GM23338 (cell line): ENCODE data around the gene FAP. TPM values are rescaled to one million over a fixed set of nuclear protein-coding genes. Genes with fewer than 3 reads are reported as not detected.
A peak's percentile ranks its signal among the peaks of the same experiment; 100 is the strongest.

Source experiments
- ATAC-seq: fragments of 200-7000 bp; cut with Tn5 transposase; 3 replicates; pipeline ENCODE4 v1.9.1; 2020
- DNase-seq: peaks from one replicate; pipeline ENCODE4 v3.0.0-alpha.2; 2015; ENCODE audit warnings: low spot score
- H2AFZ ChIP-seq: fragments of 200-600 bp; sonication (generic); 2 replicates; pipeline ENCODE4 v1.8.0; 2016; ENCODE audit warnings: antibody characterized with exemption, mild to moderate bottlenecking, moderate library complexity
- H3F3A ChIP-seq: fragments of 200-600 bp; sonication (generic); replicated peaks from 2 replicates; pipeline ENCODE4 v1.8.0; 2017; ENCODE audit warnings: antibody characterized with exemption, mixed run types, low read depth
- H3K27ac ChIP-seq: fragments of 200-600 bp; sonication (generic); 2 replicates; pipeline ENCODE4 v1.6.1; 2016; ENCODE audit warnings: low read depth
- H3K27me3 ChIP-seq: fragments of 200-600 bp; sonication (generic); 2 replicates; pipeline ENCODE4 v1.8.0; 2016; ENCODE audit warnings: mild to moderate bottlenecking, mixed run types, moderate library complexity; ENCODE audit not compliant: insufficient read depth
- H3K36me3 ChIP-seq: fragments of 200-600 bp; sonication (generic); 2 replicates; pipeline ENCODE4 v1.8.0; 2016; ENCODE audit warnings: mild to moderate bottlenecking; ENCODE audit not compliant: insufficient read depth
- H3K4me1 ChIP-seq: fragments of 200-600 bp; sonication (generic); 2 replicates; pipeline ENCODE4 v1.8.0; 2016; ENCODE audit warnings: mild to moderate bottlenecking, moderate library complexity; ENCODE audit not compliant: insufficient read depth
- H3K4me2 ChIP-seq: fragments of 200-600 bp; sonication (generic); 2 replicates; pipeline ENCODE4 v1.7.1; 2017; ENCODE audit warnings: mixed run types
- H3K4me3 ChIP-seq: fragments of 200-600 bp; sonication (generic); 2 replicates; pipeline ENCODE4 v1.6.1; 2016; ENCODE audit warnings: mixed run types
- H3K79me2 ChIP-seq: fragments of 200-600 bp; sonication (generic); replicated peaks from 2 replicates; pipeline ENCODE4 v1.8.0; 2017; ENCODE audit warnings: mild to moderate bottlenecking; ENCODE audit not compliant: insufficient read depth
- H3K9me2 ChIP-seq: fragments of 200-600 bp; sonication (generic); 2 replicates; pipeline ENCODE4 v1.8.0; 2017; ENCODE audit not compliant: insufficient read depth
- H4K20me1 ChIP-seq: fragments of 200-600 bp; sonication (generic); replicated peaks from 2 replicates; pipeline ENCODE4 v1.8.0; 2017; ENCODE audit warnings: mild to moderate bottlenecking; ENCODE audit not compliant: insufficient read depth
- H3K27ac Mint-ChIP-seq: 2 replicates; pipeline ENCODE4 v1.8.0; 2020; ENCODE audit warnings: inconsistent platforms, mild to moderate bottlenecking, moderate library complexity, mixed read lengths
- H3K27me3 Mint-ChIP-seq: 3 replicates; pipeline ENCODE4 v1.8.0; 2022; ENCODE audit warnings: low read depth, mild to moderate bottlenecking, moderate library complexity, mixed read lengths, inconsistent platforms; ENCODE audit not compliant: insufficient read depth, poor library complexity
- H3K36me3 Mint-ChIP-seq: 3 replicates; pipeline ENCODE4 v1.8.0; 2021; ENCODE audit warnings: low read depth, mild to moderate bottlenecking, inconsistent platforms, moderate library complexity, mixed read lengths
- H3K4me1 Mint-ChIP-seq: 3 replicates; pipeline ENCODE4 v1.8.0; 2020; ENCODE audit warnings: mild to moderate bottlenecking, inconsistent platforms, mixed read lengths
- H3K4me3 Mint-ChIP-seq: 3 replicates; pipeline ENCODE4 v1.8.0; 2021; ENCODE audit warnings: moderate library complexity, mild to moderate bottlenecking, inconsistent platforms, mixed read lengths
- H3K9me3 Mint-ChIP-seq: 3 replicates; pipeline ENCODE4 v1.8.0; 2020; ENCODE audit warnings: moderate library complexity, mild to moderate bottlenecking, inconsistent platforms, mixed read lengths
- CREB1 ChIP-seq: fragments of 250-450 bp; sonication (Bioruptor Pico); IDR thresholded peaks from 2 replicates; pipeline ENCODE4 v1.5.0; 2020; ENCODE audit warnings: low read depth, mild to moderate bottlenecking, moderate library complexity
- CTCF ChIP-seq, 2 experiments: fragments of 200-600 bp in 1 of 2; sonication (generic) in 1 of 2; conservative IDR thresholded peaks; 2 replicates each; pipeline versions ENCODE4 v1.5.1 to v1.6.1; 2016 to 2017; ENCODE audit warnings: antibody characterized with exemption in 2 of 2, low read depth in 2 of 2, mild to moderate bottlenecking in 2 of 2, moderate library complexity in 1 of 2
- ETS1 ChIP-seq: IDR thresholded peaks from 2 replicates; pipeline ENCODE4 v1.6.1; 2016; ENCODE audit warnings: antibody characterized with exemption
- EZH2 ChIP-seq: fragments of 200-600 bp; sonication (generic); IDR thresholded peaks from one replicate; pipeline ENCODE4 v1.8.0; 2017; ENCODE audit warnings: antibody characterized with exemption, mild to moderate bottlenecking, low read depth; ENCODE audit not compliant: unreplicated experiment
- EZH2phosphoT487 ChIP-seq: fragments of 200-600 bp; sonication (generic); IDR thresholded peaks from one replicate; pipeline ENCODE4 v1.8.1; 2018; ENCODE audit warnings: antibody characterized with exemption; ENCODE audit not compliant: unreplicated experiment
- JUNB ChIP-seq: IDR thresholded peaks from one replicate; pipeline ENCODE4 v1.6.1; 2016; ENCODE audit warnings: antibody characterized with exemption; ENCODE audit not compliant: unreplicated experiment
- NANOG ChIP-seq: IDR thresholded peaks from 2 replicates; pipeline ENCODE4 v1.6.1; 2016; ENCODE audit warnings: antibody characterized with exemption, borderline replicate concordance
- POLR2AphosphoS5 ChIP-seq: IDR thresholded peaks from 2 replicates; pipeline ENCODE4 v1.6.1; 2016; ENCODE audit warnings: antibody characterized with exemption, low read depth
- REST ChIP-seq: IDR thresholded peaks from one replicate; pipeline ENCODE4 v1.6.1; 2018; ENCODE audit warnings: antibody characterized with exemption; ENCODE audit not compliant: unreplicated experiment
- STAT1 ChIP-seq: IDR thresholded peaks from one replicate; pipeline ENCODE4 v1.6.1; 2016; ENCODE audit warnings: antibody characterized with exemption; ENCODE audit not compliant: unreplicated experiment
- ZNF114 ChIP-seq: fragments of 250-450 bp; sonication (Bioruptor Pico); IDR thresholded peaks from 2 replicates; pipeline ENCODE4 v1.5.0; 2020; ENCODE audit warnings: mild to moderate bottlenecking, moderate library complexity
- ZNF331 ChIP-seq: fragments of 250-450 bp; sonication (Bioruptor Pico); IDR thresholded peaks from 2 replicates; pipeline ENCODE4 v1.5.0; 2020; ENCODE audit warnings: low read depth, mild to moderate bottlenecking, moderate library complexity
- ZNF462 ChIP-seq: fragments of 250-450 bp; sonication (Bioruptor Pico); IDR thresholded peaks from 2 replicates; pipeline ENCODE4 v1.5.0; 2020; ENCODE audit warnings: mild to moderate bottlenecking, moderate library complexity
- polyA plus RNA-seq: library from polyadenylated mRNA; unstranded; fragments of >200 nt; fragmentation: Nextera tagmentation; extraction: Ambion mirVana; gene quantifications from 2 replicates; pipeline ENCODE4 v1.2.1, GENCODE V29; 2016
- total RNA-seq: library from RNA; depleted of rRNA; stranded (reverse); fragments of >200 nt; shearing (Covaris generic); gene quantifications from 2 replicates; pipeline ENCODE4 v1.2.3, GENCODE V29; 2014

Gene FAP
- total and polyA plus RNA-seq, 2 experiments from 2014 or later = not detected

GRCh38 chr2:162258686-162259085 lies 15.4 kb upstream of the FAP start:
- H3K4me1 ChIP-seq = peaks cover 10% of the 10 kb centered on the region; the same call in 1 of the 2 replicates
- no peaks in the 10 kb centered on the region for H3K27me3 ChIP-seq
- no peak for DNase-seq
- Mint-ChIP-seq H3K4me1 (peaks cover 9% of the 10 kb centered on the region; the same call in 2 of the 3 replicates), H3K4me3 (no peak overlapping the region), H3K9me3 (no peaks in the 10 kb centered on the region; the same call in 2 of the 3 replicates), H3K27me3 (no peaks in the 10 kb centered on the region), H3K27ac (no peak overlapping the region), H3K36me3 (no peaks in the 10 kb centered on the region)
- H4K20me1 ChIP-seq = no peaks in the 10 kb centered on the region
- no peaks in the 10 kb centered on the region for H3K79me2 ChIP-seq
- H3F3A ChIP-seq = no peaks in the 10 kb centered on the region
- no peaks in the 10 kb centered on the region for H3K9me2 ChIP-seq
- no peak overlapping the region for H3K27ac ChIP-seq
- H3K4me2 ChIP-seq = no peak overlapping the region
- H2AFZ ChIP-seq = 0 out of 2 replicates have a peak overlapping the region, but pooled peaks have one; percentile 1
- TF ChIP-seq STAT1 (no peak), ZNF331 (no peak), ETS1 (no peak), NANOG (no peak), CTCF (conservative IDR thresholded peaks at IDR 0.05; ENCODE audit: low read depth in 2 of 2) (no peak), POLR2AphosphoS5 (no peak), ZNF114 (CRISPR knock-in tag) (no peak), REST (no peak), CREB1 (CRISPR knock-in tag) (no peak), EZH2 (no peak), EZH2phosphoT487 (no peak), ZNF462 (no peak), JUNB (no peak)
- no peak for ATAC-seq
- no peak overlapping the region for H3K4me3 ChIP-seq
- H3K36me3 ChIP-seq = no peaks in the 10 kb centered on the region
